Neutrophil (primary cell): ENCODE results near the gene CHRNA4.

ENCODE experiments used
- H3K27ac ChIP-seq: fragments of 200-600 bp; sonication (generic); 2 replicates; pipeline ENCODE4 v1.5.1; 2016; ENCODE audit warnings: mild to moderate bottlenecking, moderate library complexity
- H3K27me3 ChIP-seq: fragments of 200-600 bp; sonication (generic); 2 replicates; pipeline ENCODE4 v1.6.0; 2016; ENCODE audit warnings: mild to moderate bottlenecking
- H3K36me3 ChIP-seq: fragments of 200-600 bp; sonication (generic); 2 replicates; pipeline ENCODE4 v1.5.1; 2017
- H3K4me1 ChIP-seq, 2 experiments: fragments of 200-600 bp in 1 of 2; sonication (generic) in 1 of 2; 1 replicate in 1 of 2; 2 replicates in 1 of 2; pipeline versions ENCODE4 v1.5.1 to v1.6.1; 2013 to 2016; ENCODE audit warnings: low read depth in 1 of 2, low read length in 1 of 2, mild to moderate bottlenecking in 1 of 2, moderate library complexity in 1 of 2; ENCODE audit not compliant: control insufficient read depth in 1 of 2, insufficient read depth in 1 of 2
- H3K4me3 ChIP-seq, 2 experiments: fragments of 200-600 bp in 1 of 2; sonication (generic) in 1 of 2; 1 replicate in 1 of 2; 2 replicates in 1 of 2; pipeline ENCODE4 v1.5.1; 2013 to 2016; ENCODE audit warnings: low read depth in 1 of 2, low read length in 1 of 2, mild to moderate bottlenecking in 1 of 2, moderate library complexity in 1 of 2
- H3K9me3 ChIP-seq: fragments of 200-600 bp; sonication (generic); 2 replicates; pipeline ENCODE4 v1.5.1; 2016
- TF ChIP-seq, protein P1 (sequence below): fragments of 200-600 bp; sonication (generic); IDR thresholded peaks from 2 replicates; pipeline ENCODE4 v1.5.1; 2016; ENCODE audit warnings: antibody characterized with exemption

Gene CHRNA4

DNA sequence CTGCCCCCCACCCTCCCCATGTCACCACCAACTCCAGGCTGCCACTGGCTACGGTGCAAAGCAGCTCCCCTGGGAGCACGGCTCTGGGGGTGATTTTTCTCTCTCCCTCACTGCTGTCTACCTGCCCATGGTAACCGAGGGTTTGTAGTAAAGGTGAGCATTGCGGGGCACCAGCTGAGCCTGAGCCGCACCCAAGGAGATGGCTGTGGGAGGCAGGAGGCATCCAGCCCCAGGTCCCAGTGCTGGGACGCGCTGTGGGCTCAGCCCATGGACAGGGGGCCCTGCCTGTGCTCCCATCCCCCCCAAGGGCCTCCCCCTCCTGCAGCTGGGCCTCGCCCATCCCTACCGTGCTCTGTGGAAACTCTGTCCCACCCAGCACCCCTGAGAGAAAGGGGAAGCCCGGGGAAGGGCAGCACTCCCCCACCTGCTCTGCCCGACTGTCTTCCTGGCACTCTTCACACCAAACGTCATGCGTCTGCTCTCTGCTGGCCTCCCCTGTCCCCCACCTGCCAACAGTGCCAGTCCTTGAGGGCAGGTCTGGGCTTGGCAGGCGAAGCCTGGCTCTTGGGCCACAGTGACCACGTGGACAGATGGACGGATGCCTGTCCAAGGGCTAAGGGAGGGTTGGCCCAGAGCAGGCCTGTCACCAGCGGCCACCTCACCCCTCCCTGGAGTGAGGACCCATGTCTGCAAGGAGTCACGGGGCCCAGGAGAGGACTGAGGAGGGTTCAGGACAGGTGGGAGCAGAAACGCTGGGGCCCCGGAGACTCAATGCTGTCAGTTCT, 3.8 kb upstream of the CHRNA4 start:
- H3K9me3 ChIP-seq = no peaks in the 10 kb centered on the region
- peaks cover 48% of the 10 kb centered on the region for H3K27me3 ChIP-seq
- TF ChIP-seq, protein P1, sequence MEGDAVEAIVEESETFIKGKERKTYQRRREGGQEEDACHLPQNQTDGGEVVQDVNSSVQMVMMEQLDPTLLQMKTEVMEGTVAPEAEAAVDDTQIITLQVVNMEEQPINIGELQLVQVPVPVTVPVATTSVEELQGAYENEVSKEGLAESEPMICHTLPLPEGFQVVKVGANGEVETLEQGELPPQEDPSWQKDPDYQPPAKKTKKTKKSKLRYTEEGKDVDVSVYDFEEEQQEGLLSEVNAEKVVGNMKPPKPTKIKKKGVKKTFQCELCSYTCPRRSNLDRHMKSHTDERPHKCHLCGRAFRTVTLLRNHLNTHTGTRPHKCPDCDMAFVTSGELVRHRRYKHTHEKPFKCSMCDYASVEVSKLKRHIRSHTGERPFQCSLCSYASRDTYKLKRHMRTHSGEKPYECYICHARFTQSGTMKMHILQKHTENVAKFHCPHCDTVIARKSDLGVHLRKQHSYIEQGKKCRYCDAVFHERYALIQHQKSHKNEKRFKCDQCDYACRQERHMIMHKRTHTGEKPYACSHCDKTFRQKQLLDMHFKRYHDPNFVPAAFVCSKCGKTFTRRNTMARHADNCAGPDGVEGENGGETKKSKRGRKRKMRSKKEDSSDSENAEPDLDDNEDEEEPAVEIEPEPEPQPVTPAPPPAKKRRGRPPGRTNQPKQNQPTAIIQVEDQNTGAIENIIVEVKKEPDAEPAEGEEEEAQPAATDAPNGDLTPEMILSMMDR = no peak
- H3K4me3 ChIP-seq = no peak overlapping the region
- no peaks in the 10 kb centered on the region for H3K4me1 ChIP-seq
- H3K36me3 ChIP-seq = no peaks in the 10 kb centered on the region
- no peak overlapping the region for H3K27ac ChIP-seq

DNA sequence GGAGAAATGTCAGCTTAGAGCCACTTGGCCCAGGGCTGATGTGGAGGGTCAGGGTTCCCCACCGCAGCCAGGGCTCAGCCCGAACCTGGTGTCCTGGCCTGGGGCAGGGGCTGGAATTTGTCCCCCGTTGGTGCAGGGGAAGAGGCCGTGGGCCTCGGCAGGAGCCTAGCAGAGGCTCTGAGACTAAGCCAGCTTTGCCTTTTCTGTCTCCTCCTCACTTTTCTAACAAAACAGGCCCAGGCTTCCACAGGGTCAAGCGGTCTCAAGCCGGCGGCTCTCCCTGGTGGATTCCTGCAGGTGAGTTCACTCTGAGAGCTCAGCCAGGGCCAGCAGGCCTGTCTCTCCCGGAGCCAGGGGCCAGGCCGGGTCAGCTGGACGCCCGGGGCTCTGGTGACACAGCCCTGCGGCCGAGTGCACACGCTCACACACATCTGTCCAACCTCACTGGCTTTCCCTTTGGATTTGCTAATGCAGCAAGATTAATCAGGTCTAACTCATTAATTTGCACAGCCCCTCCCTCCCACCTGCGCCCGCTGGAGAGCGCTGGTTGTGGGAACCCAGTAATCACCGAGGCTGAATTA, 2.9 kb upstream of the CHRNA4 start:
- TF ChIP-seq, protein P1 = no peak
- H3K9me3 ChIP-seq = no peaks in the 10 kb centered on the region
- H3K27ac ChIP-seq = no peak overlapping the region
- peaks cover 57% of the 10 kb centered on the region for H3K27me3 ChIP-seq
- no peaks in the 10 kb centered on the region for H3K36me3 ChIP-seq
- H3K4me1 ChIP-seq = no peaks in the 10 kb centered on the region
- H3K4me3 ChIP-seq = no peak overlapping the region

DNA sequence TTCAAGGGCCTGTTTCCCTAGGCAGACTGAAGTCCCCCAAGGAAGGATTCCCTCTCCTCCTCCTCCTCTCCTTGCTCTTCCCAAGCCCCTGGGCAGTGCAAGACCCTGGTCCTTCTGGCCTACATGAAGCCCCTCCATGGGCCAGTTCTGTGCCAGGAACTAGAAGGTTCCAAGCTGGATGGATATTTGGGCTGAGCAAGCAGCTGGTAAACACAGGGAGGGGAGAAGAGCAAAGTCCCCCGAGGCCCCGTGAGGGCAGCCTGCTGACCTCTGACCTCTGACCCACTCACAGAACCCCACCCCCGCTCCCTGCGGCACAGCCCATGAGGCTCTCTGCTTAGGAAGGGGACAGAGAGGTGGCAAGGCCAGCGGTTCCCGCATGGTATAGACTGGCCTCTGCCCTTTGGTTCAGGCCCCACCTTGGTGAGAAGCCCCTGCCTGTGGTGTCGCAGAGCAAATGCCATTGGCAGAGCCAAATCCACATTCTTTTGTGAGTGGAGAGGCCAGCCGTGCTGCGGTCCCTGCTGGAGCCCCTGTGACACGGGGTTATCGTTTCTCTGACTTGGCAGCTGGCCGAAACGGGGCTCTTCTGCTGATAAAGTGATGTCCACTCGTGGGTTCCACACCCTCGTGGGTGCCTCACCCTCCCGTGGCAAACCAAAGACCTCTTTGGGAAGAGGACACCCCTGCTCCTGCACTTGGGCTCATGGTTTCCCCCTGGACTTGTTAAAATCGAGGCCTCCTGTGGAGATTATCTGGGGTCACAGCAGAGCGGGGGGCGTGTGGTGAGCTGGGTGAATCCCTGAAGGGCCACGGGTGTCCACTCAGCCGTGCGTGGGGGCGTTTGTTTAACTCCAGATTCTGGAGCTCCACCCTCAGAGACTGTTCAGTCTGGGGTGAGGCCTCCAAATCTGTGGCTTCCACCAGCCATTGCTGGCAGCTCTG, 2.1 kb upstream of the CHRNA4 start:
- Histone ChIP-seq H3K4me1 (no peaks in the 10 kb centered on the region), H3K27me3 (peaks cover 65% of the 10 kb centered on the region)
- TF ChIP-seq, protein P1 = no peak

DNA sequence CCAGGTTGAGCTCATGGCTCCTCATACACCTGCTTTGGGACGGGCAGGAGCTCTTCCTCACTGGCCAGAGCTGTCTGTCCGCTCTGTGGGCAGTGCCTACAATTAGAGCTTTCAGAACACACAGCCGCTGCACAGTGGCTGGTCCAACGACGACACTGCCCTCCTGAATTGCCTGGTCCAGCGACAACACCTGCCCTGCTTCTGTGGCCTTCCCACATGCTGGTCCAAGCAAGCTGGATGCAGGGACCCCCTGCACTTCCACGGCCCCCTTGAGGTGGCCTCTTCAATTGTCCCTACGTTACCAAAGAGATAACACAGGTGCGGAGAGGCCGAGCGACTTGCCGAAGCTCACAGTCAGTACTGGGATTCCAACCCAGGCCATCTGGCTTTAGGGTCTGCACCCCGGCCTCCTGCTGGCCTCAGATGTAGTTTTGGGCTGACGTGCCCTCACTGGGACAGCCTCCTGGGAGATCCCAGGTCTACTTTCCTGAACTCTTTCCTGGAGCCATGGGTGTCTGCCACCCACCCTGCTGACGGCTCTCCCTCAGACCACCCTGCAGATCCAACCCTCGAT, 1.4 kb upstream of the CHRNA4 start:
- Histone ChIP-seq H3K27ac (no peak overlapping the region), H3K4me1 (no peaks in the 10 kb centered on the region), H3K27me3 (peaks cover 67% of the 10 kb centered on the region), H3K4me3 (no peak overlapping the region), H3K36me3 (no peaks in the 10 kb centered on the region), H3K9me3 (no peaks in the 10 kb centered on the region)
- TF ChIP-seq, protein P1 = no peak

More for the DNA sequence above, 2.1 kb upstream of the CHRNA4 start:
- H3K4me3 ChIP-seq = no peak overlapping the region
- no peak overlapping the region for H3K27ac ChIP-seq
- H3K36me3 ChIP-seq = no peaks in the 10 kb centered on the region
- H3K9me3 ChIP-seq = no peaks in the 10 kb centered on the region
